HepG2 (cell line): ENCODE results near the gene CLTCL1. TPM values are rescaled to one million over a fixed set of nuclear protein-coding genes. Genes with fewer than 3 reads are reported as not detected.

Experiments used
- ATAC-seq: fragments of 200-7000 bp; cut with Tn5 transposase; 3 replicates; pipeline ENCODE4 v1.9.1; 2020; ENCODE audit warnings: mild to moderate bottlenecking, moderate library complexity
- BruUV-seq: library from RNA; stranded (reverse); fragments of 400-500 nt; replicated peaks from 2 replicates; lab custom pipeline; 2021; lab: Mats Ljungman, UMichigan
- CTCF ChIA-PET: fragments of 300-600 bp; formaldehyde crosslinking; extraction: SDS; loops from one replicate; lab custom pipeline; 2021; ENCODE audit warnings: low total read pairs, inconsistent platforms, low intra/inter-chr PET ratio; lab: Yijun Ruan, JAX
- POLR2A ChIA-PET: fragments of 350-600 bp; sonication (Branson Sonifier 250); formaldehyde crosslinking; loops from one replicate; lab custom pipeline; 2020; ENCODE audit warnings: antibody characterized with exemption, inconsistent platforms; lab: Yijun Ruan, JAX
- DNase-seq: peaks from one replicate; pipeline ENCODE4 v3.0.0-alpha.2; 2015; ENCODE audit warnings: low spot score
- FAIRE-seq: peaks from 3 replicates; lab custom pipeline; 2011; peaks lifted over from hg19 to GRCh38; lab: Jason Lieb, UNC
- H2AFZ ChIP-seq: one replicate; pipeline ENCODE4 v1.6.1; 2011; ENCODE audit warnings: low read length, inconsistent platforms
- H3K27ac ChIP-seq: fragments of 300-600 bp; 3 replicates; pipeline ENCODE4 v1.8.0; 2011; ENCODE audit warnings: mixed run types, mild to moderate bottlenecking, mixed read lengths, low read length, inconsistent platforms; ENCODE audit not compliant: insufficient read depth; ENCODE audit errors: extremely low read length
- H3K27me3 ChIP-seq, 2 experiments: fragments of 200-600 bp in 1 of 2; 2 replicates in 1 of 2; 3 replicates in 1 of 2; pipeline versions ENCODE4 v1.6.0 to v1.8.0; 2011; ENCODE audit warnings: low read length in 2 of 2, mild to moderate bottlenecking in 2 of 2, moderate library complexity in 2 of 2, inconsistent platforms in 1 of 2; ENCODE audit not compliant: insufficient read depth in 2 of 2, control insufficient read depth in 1 of 2
- H3K36me3 ChIP-seq, 2 experiments: fragments of 200-600 bp in 1 of 2; replicated peaks in 1 of 2; 2 replicates in 1 of 2; 3 replicates in 1 of 2; pipeline versions ENCODE4 v1.5.1 to v1.8.0; 2011; ENCODE audit warnings: low read length in 2 of 2, inconsistent platforms in 1 of 2; ENCODE audit not compliant: insufficient read depth in 2 of 2, control insufficient read depth in 1 of 2
- H3K4me1 ChIP-seq: 2 replicates; pipeline ENCODE4 v1.5.1; 2012; ENCODE audit warnings: low read length, inconsistent platforms; ENCODE audit not compliant: insufficient read depth
- H3K4me2 ChIP-seq: 2 replicates; pipeline ENCODE4 v1.6.0; 2011; ENCODE audit warnings: low read depth, low read length, inconsistent platforms
- H3K4me3 ChIP-seq, 3 experiments: fragments of 200-600 bp in 1 of 3; sonication (generic), shearing (Covaris generic) in 1 of 3; replicated peaks in 1 of 3; 2 replicates each; pipeline ENCODE4 v1.5.1; 2011 to 2016; ENCODE audit warnings: low read length in 3 of 3, inconsistent platforms in 2 of 3, low read depth in 2 of 3, mild to moderate bottlenecking in 2 of 3, control low read depth in 1 of 3, mixed read lengths in 1 of 3; ENCODE audit not compliant: insufficient read depth in 1 of 3
- H3K79me2 ChIP-seq: one replicate; pipeline ENCODE4 v1.6.1; 2011; ENCODE audit warnings: low read length, inconsistent platforms; ENCODE audit not compliant: insufficient read depth
- H3K9ac ChIP-seq: 2 replicates; pipeline ENCODE4 v1.6.0; 2011; ENCODE audit warnings: mild to moderate bottlenecking, low read depth, low read length, inconsistent platforms; ENCODE audit not compliant: insufficient read depth
- H3K9me3 ChIP-seq: 2 replicates; pipeline ENCODE4 v1.5.1; 2012; ENCODE audit warnings: mild to moderate bottlenecking, low read length
- H4K20me1 ChIP-seq: 2 replicates; pipeline ENCODE4 v1.6.0; 2011; ENCODE audit warnings: inconsistent platforms, mild to moderate bottlenecking, low read length, moderate library complexity; ENCODE audit not compliant: insufficient read depth
- HNRNPUL1 ChIP-seq: fragments of 200-400 bp; formaldehyde crosslinking; IDR thresholded peaks from 2 replicates; pipeline ENCODE4 v1.6.1; 2017; ENCODE audit warnings: low read depth, mild to moderate bottlenecking, low read length, moderate library complexity
- NFRKB ChIP-seq: fragments of 450-650 bp; IDR thresholded peaks from 2 replicates; pipeline ENCODE4 v1.6.1; 2017
- SNAI1 ChIP-seq: sonication (generic); formaldehyde crosslinking; IDR thresholded peaks from 2 replicates; pipeline ENCODE4 v1.5.0; 2020; ENCODE audit warnings: mild to moderate bottlenecking, missing genetic modification reagents, borderline replicate concordance
- STAG1 ChIP-seq: sonication (generic); formaldehyde crosslinking; IDR thresholded peaks from 2 replicates; pipeline ENCODE4 v1.4.0; 2020; ENCODE audit warnings: missing genetic modification reagents
- ZNF503 ChIP-seq: sonication (generic); formaldehyde crosslinking; IDR thresholded peaks from 2 replicates; pipeline ENCODE4 v1.4.0; 2020; ENCODE audit warnings: missing genetic modification reagents
- ZNF703 ChIP-seq: sonication (generic); formaldehyde crosslinking; IDR thresholded peaks from 2 replicates; pipeline ENCODE4 v1.5.1; 2020; ENCODE audit warnings: missing genetic modification reagents, mild to moderate bottlenecking, moderate library complexity, borderline replicate concordance
- WGBS: methylation state at CpG from one replicate; pipeline ENCODE4 v1.1.6; 2017; ENCODE audit warnings: low lambda C conversion rate; 5-methylcytosine and 5-hydroxymethylcytosine counted together
- in situ Hi-C: cut with HindIII; loops from 2 replicates; pipeline ENCODE4 v1.10.0; 2017; ENCODE audit warnings: low pct_unique_long_range_greater_than_20kb; ENCODE audit not compliant: extremely low pct_ligation_motif_present
- intact Hi-C: fragments of 100-400 bp; cut with micrococcal nuclease; formaldehyde crosslinking; loops from one replicate; pipeline ENCODE4 v1.10.0; 2022; ENCODE audit not compliant: unreplicated experiment
- polyA plus RNA-seq, 8 experiments: library from polyadenylated mRNA; depleted of rRNA in 3 of 8; stranded (reverse) in 7 of 8; unstranded in 1 of 8; fragments of >200 nt; fragmentation: Illumina TruSeq in 4 of 8; extraction: Trizol in 4 of 8; gene quantifications; 2 replicates each; pipeline versions ENCODE4 v1.2.1 to v1.2.3, GENCODE V29; 2011 to 2016; ENCODE audit warnings: low read depth in 4 of 8, missing spikeins in 1 of 8, mixed read lengths in 1 of 8; ENCODE audit not compliant: insufficient read depth in 1 of 8
- total RNA-seq, 5 experiments: library from RNA; depleted of rRNA; stranded (reverse); fragments of >200 nt; fragmentation: Illumina TruSeq; extraction: Trizol; gene quantifications; 2 replicates each; pipeline ENCODE4 v1.2.3, GENCODE V29; 2016; ENCODE audit warnings: low read depth in 1 of 5
- TF ChIP-seq, protein P1 (sequence below): IDR thresholded peaks from 2 replicates; pipeline ENCODE4 v1.6.1; 2016; ENCODE audit warnings: mild to moderate bottlenecking, missing biosample characterization, missing genetic modification reagents

Gene CLTCL1
- total and polyA plus RNA-seq, 2 of the 13 experiments (the other 11 are each of a cell fraction or from before 2014, with no cell fraction given), result 8.1 to 10.9 TPM

GRCh38 chr22:19233189-19233661 lies 58.3 kb downstream of the CLTCL1 start:
- intact Hi-C loops, result no loop called here

More at GRCh38 chr22:19233189-19233661, 58.3 kb downstream of the CLTCL1 start:
- no peak for TF ChIP-seq ZNF703 (CRISPR knock-in tag)
- no peak for TF ChIP-seq STAG1 (CRISPR knock-in tag)
- no peak for TF ChIP-seq ZNF503 (CRISPR knock-in tag)
- TF ChIP-seq, protein P1, sequence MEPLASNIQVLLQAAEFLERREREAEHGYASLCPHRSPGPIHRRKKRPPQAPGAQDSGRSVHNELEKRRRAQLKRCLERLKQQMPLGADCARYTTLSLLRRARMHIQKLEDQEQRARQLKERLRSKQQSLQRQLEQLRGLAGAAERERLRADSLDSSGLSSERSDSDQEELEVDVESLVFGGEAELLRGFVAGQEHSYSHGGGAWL (CRISPR knock-in tag), result no peak
- TF ChIP-seq NFRKB, result no peak
- TF ChIP-seq SNAI1, result no peak
- TF ChIP-seq HNRNPUL1, result no peak
- Histone ChIP-seq H3K4me1 (no peaks in the 10 kb centered on the region), H3K4me2 (no peak overlapping the region), H3K27ac (no peak overlapping the region), H3K36me3 (peaks cover 4 to 24% of the 10 kb centered on the region in 2 experiments; a peak in 4 of 5 replicates), H4K20me1 (no peaks in the 10 kb centered on the region), H3K4me3 (no peak overlapping the region), H3K9ac (no peak overlapping the region), H3K79me2 (no peaks in the 10 kb centered on the region), H3K9me3 (no peaks in the 10 kb centered on the region), H3K27me3 (no peaks in the 10 kb centered on the region), H2AFZ (no peak overlapping the region)
- ATAC-seq (no peak), FAIRE-seq (no peak), DNase-seq (no peak)
- ChIA-PET POLR2A (no interaction called here), CTCF (no interaction called here)
- WGBS, result over 99% methylated on average over 11 of the region's 11 CpGs
- BruUV-seq, result no TSS peak
- in situ Hi-C loops, result no loop called here
